ENCODE data around the gene CARD11. TPM values are rescaled to one million over a fixed set of nuclear protein-coding genes. Genes with fewer than 3 reads are reported as not detected.

CARD11 gene
- total RNA-seq, 1 donor from 2014 or later: 3.9 TPM

- ATAC-seq: no peak
- intact Hi-C loops (cut with DNase I): no loop called here
- DNase-seq (ENCODE audit: low spot score): no peak
Observed at GRCh38 chr7:2999078-2999500, 44.6 kb downstream of the CARD11 start.

GRCh38 chr7:2997014-2997413 lies 46.7 kb downstream of the CARD11 start:
- intact Hi-C loops (cut with DNase I): no loop called here
- ATAC-seq (no peak), DNase-seq (ENCODE audit: low spot score) (no peak)

GRCh38 chr7:2996141-2996540 lies 47.5 kb downstream of the CARD11 start:
- intact Hi-C loops (cut with DNase I): no loop called here
- ATAC-seq (no peak), DNase-seq (ENCODE audit: low spot score) (no peak)

GRCh38 chr7:2993868-2994267 lies 49.8 kb downstream of the CARD11 start:
- DNase-seq (ENCODE audit: low spot score) (no peak), ATAC-seq (no peak)
- intact Hi-C loops (cut with DNase I): no loop called here

- intact Hi-C loops (cut with DNase I): no loop called here
- no peak for ATAC-seq
Observed at GRCh38 chr7:2993396-2993795, 50.3 kb downstream of the CARD11 start.

GRCh38 chr7:2990949-2991470 lies 52.7 kb downstream of the CARD11 start:
- ATAC-seq (no peak), DNase-seq (ENCODE audit: low spot score) (no peak)
- intact Hi-C loops (cut with DNase I): no loop called here

More at GRCh38 chr7:2993396-2993795, 50.3 kb downstream of the CARD11 start:
- no peak for DNase-seq (ENCODE audit: low spot score)

GRCh38 chr7:2986561-2986960 lies 57.1 kb downstream of the CARD11 start:
- no peak for DNase-seq (ENCODE audit: low spot score)
- no peak for ATAC-seq
- intact Hi-C loops (cut with DNase I): no loop called here

- DNase-seq (ENCODE audit: low spot score): no peak
Observed at GRCh38 chr7:2985866-2986265, 57.8 kb downstream of the CARD11 start.

GRCh38 chr7:2984091-2984490 lies 59.6 kb downstream of the CARD11 start:
- no peak for ATAC-seq
- no peak for DNase-seq (ENCODE audit: low spot score)
- intact Hi-C loops (cut with DNase I): no loop called here

More at GRCh38 chr7:2985866-2986265, 57.8 kb downstream of the CARD11 start:
- intact Hi-C loops (cut with DNase I): no loop called here
- no peak for ATAC-seq

GRCh38 chr7:2983586-2983985 lies 60.1 kb downstream of the CARD11 start:
- intact Hi-C loops (cut with DNase I): no loop called here
- DNase-seq (ENCODE audit: low spot score): no peak
- no peak for ATAC-seq

GRCh38 chr7:2982831-2983230 lies 60.8 kb downstream of the CARD11 start:
- ATAC-seq (no peak), DNase-seq (ENCODE audit: low spot score) (no peak)
- intact Hi-C loops (cut with DNase I): no loop called here

GRCh38 chr7:2982401-2982800 lies 61.3 kb downstream of the CARD11 start:
- ATAC-seq (no peak), DNase-seq (ENCODE audit: low spot score) (no peak)
- intact Hi-C loops (cut with DNase I): no loop called here

- ATAC-seq (no peak), DNase-seq (ENCODE audit: low spot score) (no peak)
- intact Hi-C loops (cut with DNase I): no loop called here
Observed at GRCh38 chr7:2981103-2981480, 62.6 kb downstream of the CARD11 start.

- ATAC-seq (peak; percentile 47), DNase-seq (ENCODE audit: low spot score) (no peak)
- intact Hi-C loops (cut with DNase I): no loop called here
Observed at GRCh38 chr7:2980401-2981102, 63.1 kb downstream of the CARD11 start.

GRCh38 chr7:2979951-2980350 lies 63.7 kb downstream of the CARD11 start:
- ATAC-seq (peak; percentile 30), DNase-seq (ENCODE audit: low spot score) (no peak)

GRCh38 chr7:2979201-2979631 lies 64.5 kb downstream of the CARD11 start:
- DNase-seq (ENCODE audit: low spot score): no peak
- ATAC-seq: no peak
- intact Hi-C loops (cut with DNase I): no loop called here

More at GRCh38 chr7:2979951-2980350, 63.7 kb downstream of the CARD11 start:
- intact Hi-C loops (cut with DNase I): no loop called here

GRCh38 chr7:2978408-2978807 lies 65.3 kb downstream of the CARD11 start:
- ATAC-seq (peak; percentile 22), DNase-seq (ENCODE audit: low spot score) (no peak)
- intact Hi-C loops (cut with DNase I): no loop called here

- ATAC-seq (no peak), DNase-seq (ENCODE audit: low spot score) (no peak)
- intact Hi-C loops (cut with DNase I): no loop called here
Observed at GRCh38 chr7:2975821-2976371, 67.8 kb downstream of the CARD11 start.

- ATAC-seq (no peak), DNase-seq (ENCODE audit: low spot score) (no peak)
- intact Hi-C loops (cut with DNase I): no loop called here
Observed at GRCh38 chr7:2974093-2974819, 69.4 kb downstream of the CARD11 start.

- intact Hi-C loops (cut with DNase I): no loop called here
- no peak for DNase-seq (ENCODE audit: low spot score)
- ATAC-seq: no peak
Observed at GRCh38 chr7:2972835-2973161, 70.9 kb downstream of the CARD11 start.
